Measurements from ENCODE around the gene SCML2.
A peak's percentile ranks its signal among the peaks of the same experiment; 100 is the strongest.
"Not testable (repeated sequence)": the region's sequence is repeated elsewhere in the genome, so short reads cannot be mapped to it uniquely, and the experiment has no call there.

SCML2 gene

GRCh38 chrX:18389966-18390365 lies 35.5 kb upstream of the SCML2 start:
- H3K4me2 ChIP-seq, result no peak overlapping the region

GRCh38 chrX:18377796-18378195 lies 23.3 kb upstream of the SCML2 start:
- H2AFZ ChIP-seq (ENCODE audit: low read depth), result peak overlapping the region; percentile 22; the same call in 1 of the 2 replicates
- no peak overlapping the region for H3K27ac ChIP-seq
- H3K4me3 ChIP-seq (IDR thresholded peaks at IDR 0.05; ENCODE audit: insufficient read depth, low read depth, low read length), result no peak overlapping the region
- no peak overlapping the region for H3K4me2 ChIP-seq
- TF ChIP-seq, protein P1, sequence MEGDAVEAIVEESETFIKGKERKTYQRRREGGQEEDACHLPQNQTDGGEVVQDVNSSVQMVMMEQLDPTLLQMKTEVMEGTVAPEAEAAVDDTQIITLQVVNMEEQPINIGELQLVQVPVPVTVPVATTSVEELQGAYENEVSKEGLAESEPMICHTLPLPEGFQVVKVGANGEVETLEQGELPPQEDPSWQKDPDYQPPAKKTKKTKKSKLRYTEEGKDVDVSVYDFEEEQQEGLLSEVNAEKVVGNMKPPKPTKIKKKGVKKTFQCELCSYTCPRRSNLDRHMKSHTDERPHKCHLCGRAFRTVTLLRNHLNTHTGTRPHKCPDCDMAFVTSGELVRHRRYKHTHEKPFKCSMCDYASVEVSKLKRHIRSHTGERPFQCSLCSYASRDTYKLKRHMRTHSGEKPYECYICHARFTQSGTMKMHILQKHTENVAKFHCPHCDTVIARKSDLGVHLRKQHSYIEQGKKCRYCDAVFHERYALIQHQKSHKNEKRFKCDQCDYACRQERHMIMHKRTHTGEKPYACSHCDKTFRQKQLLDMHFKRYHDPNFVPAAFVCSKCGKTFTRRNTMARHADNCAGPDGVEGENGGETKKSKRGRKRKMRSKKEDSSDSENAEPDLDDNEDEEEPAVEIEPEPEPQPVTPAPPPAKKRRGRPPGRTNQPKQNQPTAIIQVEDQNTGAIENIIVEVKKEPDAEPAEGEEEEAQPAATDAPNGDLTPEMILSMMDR (conservative IDR thresholded peaks at IDR 0.05; ENCODE audit: low read depth, low read length), result peak; percentile 66
- no peak overlapping the region for H3K9ac ChIP-seq
- H3K4me1 ChIP-seq (ENCODE audit: low read depth, poor library complexity, severe bottlenecking), result no peaks in the 10 kb centered on the region
- no peaks in the 10 kb centered on the region for H4K20me1 ChIP-seq (ENCODE audit: insufficient read depth)
- H3K79me2 ChIP-seq (ENCODE audit: insufficient read depth, low read depth), result no peaks in the 10 kb centered on the region
- H3K36me3 ChIP-seq (ENCODE audit: insufficient read depth), result no peaks in the 10 kb centered on the region
- no peaks in the 10 kb centered on the region for H3K27me3 ChIP-seq (ENCODE audit: insufficient read depth, low read depth)

More at GRCh38 chrX:18389966-18390365, 35.5 kb upstream of the SCML2 start:
- H3K36me3 ChIP-seq (ENCODE audit: insufficient read depth), result no peaks in the 10 kb centered on the region
- H3K27ac ChIP-seq, result no peak overlapping the region
- H3K9ac ChIP-seq, result no peak overlapping the region
- no peaks in the 10 kb centered on the region for H4K20me1 ChIP-seq (ENCODE audit: insufficient read depth)
- TF ChIP-seq, protein P1 (conservative IDR thresholded peaks at IDR 0.05; ENCODE audit: low read depth, low read length), result no peak; the same call in 1 of the 2 replicates
- no peaks in the 10 kb centered on the region for H3K4me1 ChIP-seq (ENCODE audit: low read depth, poor library complexity, severe bottlenecking)
- no peaks in the 10 kb centered on the region for H3K27me3 ChIP-seq (ENCODE audit: insufficient read depth, low read depth)
- no peak overlapping the region for H2AFZ ChIP-seq (ENCODE audit: low read depth)
- no peak overlapping the region for H3K4me3 ChIP-seq (IDR thresholded peaks at IDR 0.05; ENCODE audit: insufficient read depth, low read depth, low read length)
- no peaks in the 10 kb centered on the region for H3K79me2 ChIP-seq (ENCODE audit: insufficient read depth, low read depth)

DNA sequence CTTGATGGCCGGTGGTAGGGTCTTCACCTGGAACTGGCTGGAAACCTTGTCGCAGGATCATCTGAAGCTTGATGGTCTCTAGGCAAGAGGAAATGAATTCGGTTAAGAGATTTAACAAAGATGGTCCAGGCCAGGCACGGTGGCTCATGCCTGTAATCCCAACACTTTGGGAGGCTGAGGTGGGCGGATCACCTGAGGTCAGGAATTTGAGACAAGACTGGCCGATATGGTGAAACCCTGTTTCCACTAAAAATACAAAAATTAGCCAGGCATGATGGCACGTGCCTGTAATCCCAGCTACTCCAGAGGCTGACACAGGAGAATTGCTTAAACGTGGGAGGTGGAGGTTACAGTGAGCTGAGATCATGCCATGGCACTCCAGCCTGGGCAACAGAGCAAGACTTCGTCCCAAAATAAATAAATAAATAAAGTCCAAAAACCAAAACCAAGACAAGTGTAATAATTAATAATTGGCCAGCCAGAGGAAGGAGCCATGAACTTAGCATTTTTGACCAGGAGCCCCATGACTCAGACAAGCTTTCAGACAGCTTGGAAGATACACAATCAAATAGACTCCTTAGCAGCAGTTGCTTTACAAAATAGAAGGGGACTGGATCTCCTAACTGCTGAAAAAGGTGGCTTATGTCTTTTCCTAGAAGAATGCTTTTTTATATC lies 20.8 kb upstream of the SCML2 start:
- not testable (repeated sequence) for H3K36me3 ChIP-seq (ENCODE audit: insufficient read depth); H3K4me1 ChIP-seq (ENCODE audit: low read depth, poor library complexity, severe bottlenecking); H4K20me1 ChIP-seq (ENCODE audit: insufficient read depth); H2AFZ ChIP-seq (ENCODE audit: low read depth); H3K27ac ChIP-seq; H3K9ac ChIP-seq; H3K4me3 ChIP-seq (IDR thresholded peaks at IDR 0.05; ENCODE audit: insufficient read depth, low read depth, low read length); H3K27me3 ChIP-seq (ENCODE audit: insufficient read depth, low read depth); H3K4me2 ChIP-seq; H3K79me2 ChIP-seq (ENCODE audit: insufficient read depth, low read depth)

DNA sequence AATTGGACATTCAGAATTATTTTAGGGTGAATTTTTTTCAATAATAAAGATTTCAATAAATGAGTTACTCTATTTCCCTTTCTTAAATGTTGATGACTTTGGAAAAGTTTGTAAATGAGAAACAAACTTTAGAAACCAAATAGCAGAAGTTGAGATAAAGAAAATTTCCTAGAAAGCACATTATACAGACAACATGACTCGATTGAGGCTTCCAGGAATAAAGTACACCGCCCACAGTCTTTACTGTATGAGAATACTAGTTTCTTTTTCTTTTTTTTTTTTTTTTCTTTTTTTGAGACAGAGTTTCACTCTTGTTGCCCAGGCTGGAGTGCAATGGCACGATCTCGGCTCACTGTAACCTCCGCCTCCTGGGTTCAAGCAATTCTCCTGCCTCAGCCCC lies 14.6 kb upstream of the SCML2 start:
- H3K27me3 ChIP-seq (ENCODE audit: insufficient read depth, low read depth); H3K36me3 ChIP-seq (ENCODE audit: insufficient read depth); H3K4me1 ChIP-seq (ENCODE audit: low read depth, poor library complexity, severe bottlenecking); H3K4me3 ChIP-seq (IDR thresholded peaks at IDR 0.05; ENCODE audit: insufficient read depth, low read depth, low read length); H3K4me2 ChIP-seq; H2AFZ ChIP-seq (ENCODE audit: low read depth); H3K9ac ChIP-seq; H3K27ac ChIP-seq; H3K79me2 ChIP-seq (ENCODE audit: insufficient read depth, low read depth); H4K20me1 ChIP-seq (ENCODE audit: insufficient read depth): not testable (repeated sequence)

GRCh38 chrX:18368402-18368801 lies 13.9 kb upstream of the SCML2 start:
- Histone ChIP-seq H2AFZ (ENCODE audit: low read depth) (no peak overlapping the region), H3K9ac (no peak overlapping the region), H3K79me2 (ENCODE audit: insufficient read depth, low read depth) (no peaks in the 10 kb centered on the region), H3K27me3 (ENCODE audit: insufficient read depth, low read depth) (no peaks in the 10 kb centered on the region), H3K4me3 (IDR thresholded peaks at IDR 0.05; ENCODE audit: insufficient read depth, low read depth, low read length) (no peak overlapping the region), H3K36me3 (ENCODE audit: insufficient read depth) (no peaks in the 10 kb centered on the region), H3K4me1 (ENCODE audit: low read depth, poor library complexity, severe bottlenecking) (no peaks in the 10 kb centered on the region), H4K20me1 (ENCODE audit: insufficient read depth) (no peaks in the 10 kb centered on the region), H3K4me2 (no peak overlapping the region), H3K27ac (no peak overlapping the region)
- TF ChIP-seq, protein P1 (conservative IDR thresholded peaks at IDR 0.05; ENCODE audit: low read depth, low read length), result no peak
